Dedifferentiated amniotic fluid mesenchymal stem cell (primary cell): ENCODE results near the gene XRCC3.

Experiments used
- DNase-seq: peaks from one replicate; pipeline ENCODE4 v3.0.0-alpha.2; 2016; ENCODE audit errors: extremely low spot score

The XRCC3 gene

GRCh38 chr14:103726474-103726873 lies 11.2 kb upstream of the XRCC3 start:
- DNase-seq, result no peak

- no peak for DNase-seq
Observed at GRCh38 chr14:103725739-103726395, 10.6 kb upstream of the XRCC3 start.

GRCh38 chr14:103725001-103725682 lies 9.9 kb upstream of the XRCC3 start:
- no peak for DNase-seq

GRCh38 chr14:103724116-103724515 lies 8.9 kb upstream of the XRCC3 start:
- no peak for DNase-seq

- no peak for DNase-seq
Observed at GRCh38 chr14:103723748-103724081, 8.5 kb upstream of the XRCC3 start.

GRCh38 chr14:103721334-103722120 lies 6.3 kb upstream of the XRCC3 start:
- no peak for DNase-seq

- no peak for DNase-seq
Observed at GRCh38 chr14:103719751-103720150, 4.5 kb upstream of the XRCC3 start.

- no peak for DNase-seq
Observed at GRCh38 chr14:103718572-103718971, 3.3 kb upstream of the XRCC3 start.

GRCh38 chr14:103716899-103717411 lies 1.7 kb upstream of the XRCC3 start:
- no peak for DNase-seq

GRCh38 chr14:103716091-103716801 lies 995 bp upstream of the XRCC3 start:
- no peak for DNase-seq

- DNase-seq, result no peak
Observed at GRCh38 chr14:103714063-103714724, 1.1 kb downstream of the XRCC3 start.

GRCh38 chr14:103713304-103714062 lies 1.8 kb downstream of the XRCC3 start:
- DNase-seq, result no peak

GRCh38 chr14:103712633-103713247 lies 2.5 kb downstream of the XRCC3 start:
- DNase-seq, result no peak

- DNase-seq, result no peak
Observed at GRCh38 chr14:103711516-103712431, 3.5 kb downstream of the XRCC3 start.

- DNase-seq, result no peak
Observed at GRCh38 chr14:103710771-103711377, 4.4 kb downstream of the XRCC3 start.

- no peak for DNase-seq
Observed at GRCh38 chr14:103709814-103710213, 5.4 kb downstream of the XRCC3 start.

GRCh38 chr14:103708750-103709187 lies 6.5 kb downstream of the XRCC3 start:
- no peak for DNase-seq

GRCh38 chr14:103707329-103708263 lies 7.7 kb downstream of the XRCC3 start:
- no peak for DNase-seq
